ENCODE results near the gene ZNF580. TPM values are rescaled to one million over a fixed set of nuclear protein-coding genes. Genes with fewer than 3 reads are reported as not detected.

ZNF580 gene
- total RNA-seq, 1 donor from 2014 or later: 10.8 TPM

- H3K4me3 ChIP-seq (ENCODE audit: low read depth, low read length): no peak overlapping the region
- TF ChIP-seq, protein P1, sequence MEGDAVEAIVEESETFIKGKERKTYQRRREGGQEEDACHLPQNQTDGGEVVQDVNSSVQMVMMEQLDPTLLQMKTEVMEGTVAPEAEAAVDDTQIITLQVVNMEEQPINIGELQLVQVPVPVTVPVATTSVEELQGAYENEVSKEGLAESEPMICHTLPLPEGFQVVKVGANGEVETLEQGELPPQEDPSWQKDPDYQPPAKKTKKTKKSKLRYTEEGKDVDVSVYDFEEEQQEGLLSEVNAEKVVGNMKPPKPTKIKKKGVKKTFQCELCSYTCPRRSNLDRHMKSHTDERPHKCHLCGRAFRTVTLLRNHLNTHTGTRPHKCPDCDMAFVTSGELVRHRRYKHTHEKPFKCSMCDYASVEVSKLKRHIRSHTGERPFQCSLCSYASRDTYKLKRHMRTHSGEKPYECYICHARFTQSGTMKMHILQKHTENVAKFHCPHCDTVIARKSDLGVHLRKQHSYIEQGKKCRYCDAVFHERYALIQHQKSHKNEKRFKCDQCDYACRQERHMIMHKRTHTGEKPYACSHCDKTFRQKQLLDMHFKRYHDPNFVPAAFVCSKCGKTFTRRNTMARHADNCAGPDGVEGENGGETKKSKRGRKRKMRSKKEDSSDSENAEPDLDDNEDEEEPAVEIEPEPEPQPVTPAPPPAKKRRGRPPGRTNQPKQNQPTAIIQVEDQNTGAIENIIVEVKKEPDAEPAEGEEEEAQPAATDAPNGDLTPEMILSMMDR (conservative IDR thresholded peaks at IDR 0.05; ENCODE audit: low read depth, low read length): no peak
- no peak for DNase-seq (ENCODE audit: low read depth)
Observed at GRCh38 chr19:55688422-55689218, 47.8 kb downstream of the ZNF580 start.

DNA sequence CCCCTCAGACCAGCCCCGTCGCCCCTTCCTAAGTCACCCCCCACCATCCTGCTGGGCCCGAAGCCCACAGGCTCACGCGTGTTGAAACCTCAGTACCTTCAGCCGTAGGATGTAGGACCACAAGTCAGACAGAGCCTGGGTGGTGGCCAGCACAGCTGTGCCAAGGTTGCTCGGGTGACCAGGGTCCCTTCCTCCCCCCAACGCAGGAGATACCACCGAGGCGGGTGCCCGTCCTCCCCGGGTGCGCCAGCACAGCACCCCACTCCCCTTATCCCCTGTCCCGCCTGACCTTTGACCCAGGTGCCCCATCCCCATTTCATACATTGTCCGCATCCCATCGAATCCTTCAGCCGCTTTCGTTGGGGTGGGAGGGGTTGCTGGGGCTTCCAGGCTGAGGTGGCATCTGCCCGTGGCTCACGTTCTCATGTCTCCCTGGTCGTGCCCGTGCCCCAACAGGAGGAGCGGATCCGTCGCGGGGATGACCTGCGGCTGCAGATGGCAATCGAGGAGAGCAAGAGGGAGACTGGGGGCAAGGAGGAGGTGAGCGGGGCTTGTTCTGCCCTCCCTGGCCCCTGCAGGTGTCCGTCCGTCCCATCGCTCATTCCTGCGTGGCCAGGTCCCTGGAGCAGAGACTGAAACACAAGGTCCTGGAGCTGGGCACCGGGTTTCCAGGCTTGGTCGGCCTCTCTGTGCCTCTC is 48.8 kb downstream of the ZNF580 start:
- DNase-seq (ENCODE audit: low read depth): no peak
- H3K4me3 ChIP-seq (ENCODE audit: low read depth, low read length): no peak overlapping the region

GRCh38 chr19:55690109-55690768 is 49.4 kb downstream of the ZNF580 start:
- no peak for DNase-seq (ENCODE audit: low read depth)
- TF ChIP-seq, protein P1 (conservative IDR thresholded peaks at IDR 0.05; ENCODE audit: low read depth, low read length): no peak
- H3K4me3 ChIP-seq (ENCODE audit: low read depth, low read length): no peak overlapping the region

More for the DNA sequence above, 48.8 kb downstream of the ZNF580 start:
- TF ChIP-seq, protein P1 (conservative IDR thresholded peaks at IDR 0.05; ENCODE audit: low read depth, low read length): no peak

GRCh38 chr19:55690769-55691545 is 50.2 kb downstream of the ZNF580 start:
- H3K4me3 ChIP-seq (ENCODE audit: low read depth, low read length): no peak overlapping the region
- no peak for DNase-seq (ENCODE audit: low read depth)
- TF ChIP-seq, protein P1 (conservative IDR thresholded peaks at IDR 0.05; ENCODE audit: low read depth, low read length): no peak

GRCh38 chr19:55691561-55692481 is 51.0 kb downstream of the ZNF580 start:
- no peak for DNase-seq (ENCODE audit: low read depth)
- no peak overlapping the region for H3K4me3 ChIP-seq (ENCODE audit: low read depth, low read length)
- TF ChIP-seq, protein P1 (conservative IDR thresholded peaks at IDR 0.05; ENCODE audit: low read depth, low read length): no peak
